Keratinocyte (primary cell): Measurements from ENCODE around the gene SRGAP3.

Experiments used
- CTCF ChIP-seq, 3 experiments: IDR thresholded peaks in 1 of 3; conservative IDR thresholded peaks in 1 of 3; optimal IDR thresholded peaks in 1 of 3; 2 replicates in 2 of 3; 3 replicates in 1 of 3; pipeline versions ENCODE3 to v1.5.1; 2011; ENCODE audit warnings: low read length in 3 of 3, mild to moderate bottlenecking in 3 of 3, moderate library complexity in 2 of 3, control low read depth in 1 of 3, inconsistent platforms in 1 of 3; ENCODE audit not compliant: insufficient read depth in 2 of 3; ENCODE audit errors: extremely low read depth in 1 of 3
- EZH2 ChIP-seq: IDR thresholded peaks from one replicate; pipeline ENCODE4 v1.6.1; 2012; ENCODE audit warnings: inconsistent platforms, mild to moderate bottlenecking, low read length, moderate library complexity

GRCh38 chr3:8979262-8979661, 270.2 kb downstream of the SRGAP3 start:
- no peak for TF ChIP-seq CTCF (optimal IDR thresholded peaks at IDR 0.05 in 1 of 3, IDR thresholded peaks at IDR 0.05 in 1 of 3, conservative IDR thresholded peaks at IDR 0.05 in 1 of 3; ENCODE audit: extremely low read depth in 1 of 3, insufficient read depth in 2 of 3, low read length in 3 of 3)
- TF ChIP-seq EZH2: no peak
